GM04503 (cell line): ENCODE data around the gene TPMT.
"Not testable (repeated sequence)": the region's sequence is repeated elsewhere in the genome, so short reads cannot be mapped to it uniquely, and the experiment has no call there.

Source experiments
- DNase-seq: peaks from one replicate; pipeline ENCODE4 v3.0.0-alpha.2; 2012; ENCODE audit warnings: low read depth

Gene TPMT

DNA sequence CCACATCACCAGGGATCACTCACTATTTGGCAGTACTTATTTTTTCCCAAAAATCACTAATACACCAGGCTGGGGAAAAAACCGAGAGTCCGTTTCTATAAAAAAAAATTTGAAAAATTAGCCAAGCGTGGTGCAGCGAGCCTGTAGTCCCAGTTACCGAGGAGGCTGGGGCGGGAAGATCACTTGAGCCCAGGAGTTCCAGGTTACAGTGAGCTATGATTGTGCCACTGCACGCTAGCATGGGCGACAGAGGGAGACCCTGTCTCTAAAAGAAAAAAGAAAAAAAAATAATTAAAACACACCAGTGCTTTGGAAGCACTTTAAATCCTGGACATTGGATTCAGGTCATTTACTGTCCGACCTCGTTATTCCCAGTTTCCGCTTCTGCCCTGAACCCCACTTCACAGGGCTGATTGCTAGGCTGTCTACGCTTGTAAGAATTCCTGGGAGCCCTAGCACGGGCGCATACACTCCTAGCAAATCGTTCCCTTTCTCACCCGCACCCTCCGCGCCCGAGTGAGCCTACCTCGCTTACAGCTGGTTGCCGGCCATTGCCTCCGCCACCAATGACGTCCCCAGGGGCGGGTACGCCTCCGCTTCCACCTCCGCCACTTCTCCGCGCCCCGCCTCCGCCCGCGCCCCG is at the start of gene TPMT:
Gene TPMT (minus strand): TSS at position 571 of the 643 bp plus-strand sequence. CDS start 5,950 bp downstream, outside the sequence.
- DNase-seq = no peak

DNA sequence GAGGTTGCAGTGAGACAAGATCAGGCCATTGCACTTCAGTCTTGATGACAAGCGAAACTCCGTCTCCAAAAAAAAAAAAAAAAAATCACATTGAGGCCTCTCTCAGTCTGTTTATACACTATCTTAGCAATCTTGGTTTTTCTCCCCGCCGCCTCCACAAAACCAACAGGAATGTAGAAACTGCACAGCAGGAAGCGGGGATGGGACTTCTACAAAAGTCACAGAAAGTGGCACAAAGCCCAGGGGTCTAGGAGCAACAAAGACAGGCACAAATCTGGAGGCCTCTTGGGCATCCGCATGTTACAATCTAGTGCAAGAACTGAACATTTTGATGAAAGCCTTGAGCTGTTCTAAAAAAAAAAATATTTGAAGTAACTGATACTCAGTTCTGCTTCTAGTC is 48.9 kb upstream of the TPMT start:
- no peak for DNase-seq

DNA sequence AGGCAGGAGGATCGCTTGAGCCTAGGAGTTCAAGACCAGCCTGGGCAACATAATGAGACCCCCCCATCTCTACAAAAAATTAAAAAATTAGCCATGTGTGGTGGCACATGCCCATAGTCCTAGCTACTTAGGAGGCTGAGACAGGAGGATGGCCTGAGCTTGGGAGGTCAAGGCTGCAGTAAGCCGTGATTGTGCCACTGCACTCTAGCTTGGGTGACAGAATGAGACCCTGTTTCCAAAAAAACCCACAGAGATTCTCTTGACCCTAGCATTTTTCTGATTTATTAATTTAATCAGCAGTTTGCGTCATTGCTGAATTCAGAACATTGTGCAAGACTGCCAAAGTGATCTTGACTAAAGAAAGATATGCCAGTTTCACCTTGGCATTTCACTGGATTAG is 37.1 kb upstream of the TPMT start:
- DNase-seq = no peak

DNA sequence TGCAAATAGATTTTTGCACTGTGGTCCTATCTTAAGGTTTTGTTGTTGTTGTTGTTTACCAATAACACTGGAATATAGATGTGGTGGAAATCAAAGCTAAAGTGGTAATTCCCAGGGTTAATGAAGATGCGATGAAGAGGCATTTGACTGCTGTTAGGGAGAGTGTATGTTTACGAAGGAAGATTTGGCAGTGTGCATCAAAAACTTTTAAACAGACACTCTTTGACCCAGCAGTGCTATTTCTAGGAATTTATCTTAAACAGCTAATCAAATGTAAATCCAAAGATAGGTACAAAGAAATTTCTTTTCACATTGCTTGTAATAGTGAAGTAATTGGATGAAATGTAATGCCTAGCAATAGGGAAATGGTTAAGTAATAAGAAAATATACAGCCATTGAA is 34.3 kb upstream of the TPMT start:
- DNase-seq = no peak

DNA sequence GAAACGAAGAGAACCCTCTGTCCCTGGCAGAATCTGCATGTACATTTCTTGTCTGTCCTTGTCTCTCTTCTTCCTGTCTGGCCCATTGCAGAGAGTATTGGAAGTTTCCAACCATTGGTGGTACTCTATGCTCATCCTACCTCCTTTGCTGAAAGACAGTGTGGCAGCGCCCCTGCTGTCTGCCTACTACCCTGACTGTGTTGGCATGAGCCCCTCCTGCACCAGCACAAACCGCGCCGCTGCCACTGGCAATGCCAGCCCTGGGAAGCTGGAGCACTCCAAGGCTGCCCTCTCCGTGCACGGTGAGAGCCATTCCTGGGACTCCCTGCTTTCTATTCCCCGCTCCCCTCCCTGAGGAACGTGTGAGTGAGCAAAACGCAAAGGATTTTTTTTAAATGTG is 32.8 kb upstream of the TPMT start:
- DNase-seq = no peak

DNA sequence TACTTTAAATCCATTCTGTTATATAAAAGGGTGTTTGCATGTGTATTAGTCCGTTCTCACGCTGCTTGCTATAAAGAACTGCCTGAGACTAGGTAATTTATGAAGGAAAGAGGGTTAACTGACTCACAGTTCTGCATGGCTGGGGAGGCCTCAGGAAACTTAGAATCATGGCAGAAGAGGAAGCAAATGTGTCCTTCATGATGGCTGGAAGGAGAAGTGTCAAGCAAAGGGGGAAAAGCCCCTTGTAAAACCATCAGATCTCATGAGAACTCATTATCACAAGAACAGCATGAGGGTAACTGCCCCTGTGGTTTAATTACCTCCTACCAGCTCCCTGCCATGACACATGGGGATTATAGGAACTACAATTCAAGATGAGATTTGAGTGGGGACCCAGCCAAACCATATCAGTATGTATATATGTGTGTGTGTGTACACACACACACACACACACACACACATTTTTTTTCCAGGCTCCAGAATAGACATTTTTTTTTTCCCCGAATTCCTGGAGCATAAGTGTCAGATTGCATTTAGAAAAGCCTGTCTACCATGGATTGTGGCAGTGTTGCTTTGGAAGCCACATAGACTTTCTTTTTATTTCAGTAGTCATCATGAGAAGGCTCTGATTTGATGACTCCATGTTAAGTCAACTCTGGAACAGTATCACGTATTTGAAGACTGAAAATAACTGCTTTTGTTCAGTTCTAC is 31.8 kb upstream of the TPMT start:
- DNase-seq = no peak

DNA sequence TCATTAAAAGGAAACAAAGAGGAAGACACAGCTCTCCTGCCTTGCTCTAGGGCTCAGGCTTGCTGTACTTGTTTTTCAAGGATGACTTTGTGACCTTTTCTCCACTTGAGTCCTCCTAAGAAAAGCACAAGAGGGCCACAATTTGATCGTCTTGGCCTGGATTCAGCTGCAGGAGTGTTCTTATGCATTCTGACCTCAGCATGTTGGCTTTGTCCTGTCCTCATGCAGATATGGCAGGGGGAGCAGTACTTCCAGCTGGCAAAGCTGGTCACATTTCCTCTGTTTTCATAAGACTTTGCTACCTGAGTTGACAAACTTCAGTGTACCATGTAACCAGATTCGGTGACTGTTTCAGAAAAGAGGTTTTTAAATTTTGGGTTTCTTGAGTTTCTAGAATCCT is 31.2 kb upstream of the TPMT start:
- no peak for DNase-seq

DNA sequence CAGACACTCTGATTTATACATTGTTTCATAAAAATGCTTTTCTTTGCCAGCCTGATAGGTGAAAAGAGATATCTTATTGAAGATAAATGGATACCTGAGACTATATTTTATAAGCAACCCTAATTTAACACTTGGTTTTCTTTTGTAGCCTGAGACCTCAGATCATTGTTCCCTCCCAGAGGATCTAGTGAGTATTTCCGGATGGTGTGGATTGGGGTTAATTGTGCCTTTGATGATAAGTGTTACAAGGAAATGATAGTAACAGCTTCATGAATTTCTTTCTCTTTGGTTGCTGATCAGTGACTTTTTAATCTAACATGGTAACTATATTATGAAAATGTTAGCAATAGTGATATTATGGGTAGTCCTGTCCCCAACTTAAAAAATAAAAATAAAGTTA is 30.7 kb upstream of the TPMT start:
- no peak for DNase-seq

DNA sequence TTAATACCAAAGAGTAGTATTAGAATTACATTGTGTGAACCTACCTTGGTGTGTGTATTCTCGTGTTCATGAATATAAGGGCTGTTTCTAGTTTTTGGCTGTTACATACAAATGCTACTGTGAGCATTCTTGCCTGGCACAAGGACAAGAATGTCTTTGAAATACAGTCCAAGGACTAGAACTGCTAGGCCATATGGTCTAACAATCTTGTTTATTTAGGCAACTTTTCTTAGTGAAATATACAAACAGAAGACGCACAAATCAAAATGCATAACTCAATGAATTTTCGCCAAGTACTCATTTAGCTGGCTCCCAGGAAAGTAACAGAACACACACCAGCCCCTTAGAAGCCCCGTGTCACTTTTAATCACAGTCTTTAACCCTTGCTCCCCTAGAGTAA is 28.9 kb upstream of the TPMT start:
- no peak for DNase-seq

DNA sequence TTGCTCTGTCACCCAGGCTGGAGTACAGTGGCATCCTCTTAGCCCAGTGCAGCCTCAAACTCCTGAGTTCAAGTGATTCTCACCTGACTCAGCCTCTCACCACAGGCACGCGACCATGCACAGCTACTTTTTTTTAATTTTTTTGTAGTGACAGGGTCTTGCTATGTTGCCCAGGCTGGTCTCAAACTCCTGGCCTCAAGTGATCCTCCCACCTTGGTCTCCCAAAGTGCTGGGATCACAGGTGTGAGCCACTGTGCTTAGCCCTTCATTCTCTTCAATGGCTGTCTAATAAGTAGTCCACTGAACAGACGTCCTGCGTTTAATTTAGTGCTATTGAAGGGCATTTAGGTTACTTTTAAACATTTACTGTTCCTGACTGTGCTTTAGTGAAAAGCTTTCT is 27.7 kb upstream of the TPMT start:
- no peak for DNase-seq

DNA sequence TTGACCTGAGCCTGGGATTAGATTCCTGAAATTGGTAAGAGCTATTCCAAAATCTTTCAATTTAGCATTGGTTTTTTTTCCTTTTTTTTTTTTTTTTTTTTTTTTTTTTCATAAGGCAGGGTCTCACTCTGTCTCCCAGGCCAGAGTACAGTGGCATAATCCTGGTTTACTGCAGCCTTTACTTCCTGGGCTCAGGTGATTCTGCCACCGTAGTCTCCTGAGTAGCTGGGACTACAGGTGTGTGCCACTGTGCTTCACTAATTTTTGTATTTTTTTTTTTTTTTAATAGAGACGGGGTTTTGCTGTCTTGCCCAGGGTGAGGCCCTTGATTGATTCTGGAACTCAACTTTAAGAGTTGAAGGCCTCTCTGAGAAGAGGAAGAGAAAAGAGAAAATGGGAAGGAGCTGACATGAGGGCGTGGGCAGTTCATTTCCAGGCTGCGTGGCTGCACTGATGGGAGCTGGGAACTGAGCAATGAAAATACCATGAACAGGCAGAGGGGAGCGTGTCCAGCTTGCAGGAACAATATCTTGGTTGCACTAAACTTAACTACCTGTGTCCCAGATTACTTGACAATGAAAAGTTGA is 25.0 kb upstream of the TPMT start:
- no peak for DNase-seq

DNA sequence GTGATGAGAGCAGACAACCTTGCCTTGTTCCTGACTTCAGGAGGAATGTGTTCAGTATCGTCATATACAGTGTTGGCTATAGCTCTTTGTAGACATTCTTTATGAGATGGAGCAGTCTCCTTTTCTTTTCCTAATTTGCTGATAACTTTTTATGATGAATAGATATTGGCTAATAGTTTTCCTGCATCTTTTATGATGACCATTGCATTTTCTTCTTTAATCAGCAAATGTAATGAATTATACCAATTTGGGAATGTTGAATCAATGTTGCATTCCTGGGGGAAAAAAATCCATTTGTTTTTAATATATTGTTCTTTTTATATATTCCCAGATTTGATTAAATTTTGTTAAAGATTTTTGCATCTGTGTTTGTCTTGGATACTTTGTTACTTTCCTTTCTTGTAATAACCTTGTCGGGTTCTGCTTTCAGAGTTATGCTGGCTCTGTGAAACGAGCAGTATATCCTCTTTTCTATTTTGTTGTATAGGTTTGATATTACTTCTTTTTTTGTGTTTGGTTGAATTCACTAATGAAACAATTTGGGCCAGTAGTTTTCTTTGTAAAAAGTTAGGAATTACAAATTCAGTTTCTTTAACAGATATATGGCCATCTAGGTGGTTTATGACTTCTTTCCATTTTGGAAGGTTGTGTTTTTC is 24.2 kb upstream of the TPMT start:
- no peak for DNase-seq

DNA sequence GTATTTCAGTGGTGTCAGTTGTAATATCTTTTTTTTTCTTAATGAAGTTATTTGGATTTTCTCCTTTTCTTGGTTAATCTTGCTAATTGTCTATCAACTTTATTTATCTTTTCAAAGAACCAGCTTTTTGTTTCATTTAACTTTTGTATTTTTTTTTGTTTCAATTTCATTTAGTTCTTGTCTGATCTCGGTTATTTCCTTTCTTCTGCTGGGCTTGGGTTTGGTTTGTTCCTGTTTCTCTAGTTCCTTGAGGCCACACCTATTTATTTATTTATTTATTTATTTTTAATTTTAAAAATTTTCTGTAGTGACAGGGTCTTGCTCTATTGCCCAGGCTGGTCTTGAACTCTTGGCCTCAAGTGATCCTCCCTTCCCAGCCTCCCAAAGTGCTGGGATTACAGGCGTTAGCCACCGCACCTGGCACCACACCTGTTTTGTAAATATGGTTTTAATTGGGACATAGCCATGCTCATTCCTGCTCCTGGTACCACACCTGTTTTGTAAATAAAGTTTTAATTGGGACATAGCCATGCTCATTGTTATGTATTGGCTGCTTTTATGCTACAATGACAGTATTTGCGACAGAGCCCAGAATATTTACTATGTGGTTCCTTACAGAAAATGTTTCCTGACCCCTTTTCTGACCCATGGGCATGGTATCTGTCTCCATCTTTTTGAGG is 22.5 kb upstream of the TPMT start:
- DNase-seq = no peak

DNA sequence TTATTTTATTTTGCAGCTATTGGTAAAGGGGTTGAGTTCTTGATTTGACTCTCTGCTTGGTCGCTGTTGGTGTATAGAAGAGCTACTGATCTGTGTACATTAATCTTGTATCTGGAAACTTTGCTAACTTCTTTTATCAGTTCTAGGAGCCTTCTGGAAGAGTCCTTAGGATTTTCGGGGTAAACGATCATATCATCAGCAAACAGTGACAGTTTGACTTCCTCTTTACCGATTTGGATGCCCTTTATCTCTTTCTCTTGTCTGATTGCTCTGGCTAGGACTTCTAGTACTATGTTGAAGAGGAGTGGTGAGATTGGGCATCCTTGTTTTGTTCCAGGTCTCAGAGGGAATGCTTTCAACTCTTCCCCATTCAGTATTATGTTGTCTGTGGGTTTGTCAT is 21.3 kb upstream of the TPMT start:
- not testable (repeated sequence) for DNase-seq

DNA sequence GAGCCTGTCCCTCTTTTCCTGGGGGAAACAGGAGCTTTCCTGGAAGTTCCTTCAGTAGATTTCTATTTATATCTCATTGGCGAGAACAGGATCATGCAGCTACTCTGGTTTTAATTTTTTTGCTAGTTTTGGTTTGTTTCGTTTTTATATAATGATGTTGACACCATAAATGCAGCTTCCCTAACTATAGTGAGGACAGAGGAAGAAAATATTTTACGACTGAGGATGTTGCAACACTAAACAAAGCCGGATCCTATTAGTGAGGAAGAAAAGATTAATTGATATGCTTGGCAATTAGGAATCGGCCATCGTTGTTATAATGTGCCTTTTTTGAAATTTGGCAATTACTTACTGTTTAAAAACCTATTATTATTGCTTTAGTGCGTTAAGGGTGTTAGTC is 17.0 kb upstream of the TPMT start:
- no peak for DNase-seq

DNA sequence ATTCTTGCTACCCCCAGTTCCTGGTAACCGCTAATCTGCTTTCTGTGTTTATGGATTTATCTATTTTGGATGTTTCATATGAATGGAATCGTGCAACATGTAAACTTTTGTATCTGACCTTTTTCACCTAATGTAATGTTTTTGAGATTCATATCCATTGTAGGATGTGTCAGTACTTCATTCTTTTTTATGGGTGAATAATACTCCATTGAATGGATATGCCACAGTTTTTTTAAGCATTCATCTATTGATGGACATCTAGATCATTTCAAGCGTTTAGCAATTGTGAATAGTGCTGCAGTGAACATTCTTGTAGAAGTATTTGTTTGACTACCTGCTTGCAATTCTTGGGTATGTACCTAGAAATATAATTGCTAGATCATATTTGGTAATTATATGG is 13.4 kb upstream of the TPMT start:
- no peak for DNase-seq

DNA sequence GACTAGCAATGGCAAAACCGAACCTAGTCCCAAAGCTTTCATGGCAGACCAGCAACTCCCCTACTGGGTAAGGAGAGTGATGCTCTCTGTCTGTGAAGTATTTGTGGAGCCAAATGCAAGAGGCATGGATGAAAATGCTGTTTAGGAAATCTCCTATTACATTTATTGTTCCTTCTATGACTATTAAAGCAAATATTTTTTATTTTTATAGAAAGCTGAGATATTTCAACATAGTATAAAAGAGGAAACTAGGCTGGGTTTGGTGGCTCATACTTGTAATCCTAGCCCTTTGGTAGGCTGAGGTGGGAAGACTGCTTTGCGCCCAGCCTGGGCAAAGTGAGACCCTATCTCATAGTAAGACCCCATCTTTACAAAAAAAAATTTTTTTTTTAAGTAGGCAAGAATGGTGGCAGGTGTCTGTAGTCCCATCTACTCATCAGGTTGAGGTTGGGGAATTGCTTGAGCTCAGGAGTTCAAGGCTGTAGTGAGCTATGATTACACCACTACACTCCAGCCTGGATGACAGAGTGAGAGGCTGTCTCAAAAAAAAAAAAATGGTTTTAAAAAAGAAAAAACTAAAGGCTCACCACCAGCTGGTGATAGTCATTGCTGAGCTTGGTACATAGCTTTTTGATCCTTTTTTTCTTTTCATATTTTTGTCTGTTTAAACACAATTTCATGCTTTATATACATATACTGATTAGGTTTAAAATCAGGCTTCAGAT is 11.6 kb upstream of the TPMT start:
- DNase-seq = no peak

DNA sequence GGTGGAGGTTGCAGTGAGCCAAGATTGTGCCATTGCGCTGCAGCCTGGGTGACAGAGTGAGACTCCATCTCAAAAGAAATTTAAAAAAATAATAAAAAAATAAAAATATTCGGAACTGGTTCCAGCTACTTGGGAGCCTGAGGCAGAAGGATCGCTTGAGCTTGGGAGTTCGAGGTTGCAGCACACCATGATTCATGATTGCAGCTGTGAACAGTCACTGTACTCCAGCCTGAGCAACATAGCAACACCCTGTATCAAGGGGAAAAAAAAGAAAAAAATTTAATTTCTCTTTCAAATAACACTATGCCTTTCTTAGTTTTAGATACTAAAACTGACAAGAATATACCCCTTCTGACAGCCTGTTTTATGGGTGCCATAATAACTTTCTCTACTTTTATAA is 10.9 kb upstream of the TPMT start:
- no peak for DNase-seq

DNA sequence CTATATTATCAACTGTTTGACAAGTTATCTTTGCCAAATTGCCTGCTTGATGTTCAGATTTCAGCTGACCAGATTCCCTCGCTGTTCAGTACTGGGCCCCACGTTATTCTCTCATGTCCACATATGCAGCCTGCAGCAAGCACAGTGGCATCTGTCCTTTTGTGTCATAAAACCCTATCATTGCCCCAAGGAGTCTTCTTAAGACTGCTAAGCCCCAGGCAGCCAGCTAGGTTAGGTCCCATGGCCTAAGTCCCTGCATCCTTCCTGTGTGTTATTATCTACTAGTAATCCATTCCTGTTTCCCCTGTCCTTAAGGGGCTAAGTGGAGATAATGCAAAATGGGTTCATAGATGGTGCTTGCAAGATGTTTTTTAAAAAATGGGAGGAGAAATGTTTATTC is 7.5 kb upstream of the TPMT start:
- no peak for DNase-seq

DNA sequence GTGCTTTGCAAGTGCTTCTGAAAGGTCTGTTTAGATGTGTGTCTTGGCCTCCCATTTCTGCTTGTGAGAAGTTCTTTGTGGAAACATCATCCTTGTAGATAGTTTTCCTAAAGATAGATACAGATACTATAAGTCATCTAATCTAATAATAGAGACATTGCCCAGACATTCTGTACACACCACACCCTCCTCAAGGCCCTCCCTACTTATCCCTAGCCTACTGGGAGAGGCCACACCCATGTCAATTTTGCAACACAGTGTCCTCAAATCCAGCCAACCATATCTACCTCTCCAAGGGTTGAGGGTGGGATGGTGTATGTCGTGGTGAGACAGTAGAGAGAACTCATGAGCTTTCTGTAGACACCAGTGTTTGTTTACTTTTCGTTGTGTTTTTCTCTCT is 6.6 kb upstream of the TPMT start:
- no peak for DNase-seq

DNA sequence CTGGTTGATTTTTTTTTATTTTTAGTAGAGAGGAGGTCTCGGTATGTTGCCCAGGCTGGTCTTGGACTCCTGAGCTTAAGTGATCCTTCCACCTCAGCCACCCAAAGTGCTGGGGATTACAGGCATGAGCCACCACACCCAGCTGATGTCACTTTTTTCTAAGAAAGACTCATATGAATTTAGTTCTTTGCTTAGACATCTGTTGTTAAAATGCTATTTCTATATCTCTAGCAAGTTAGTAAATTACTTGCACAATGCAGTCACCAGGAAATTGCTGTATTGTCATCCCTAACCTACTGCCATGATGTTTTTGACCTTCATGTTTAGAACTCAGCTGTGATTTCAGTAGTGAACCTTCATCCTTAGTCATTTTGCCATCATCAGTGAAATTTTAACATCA is 6.0 kb upstream of the TPMT start:
- DNase-seq = no peak

DNA sequence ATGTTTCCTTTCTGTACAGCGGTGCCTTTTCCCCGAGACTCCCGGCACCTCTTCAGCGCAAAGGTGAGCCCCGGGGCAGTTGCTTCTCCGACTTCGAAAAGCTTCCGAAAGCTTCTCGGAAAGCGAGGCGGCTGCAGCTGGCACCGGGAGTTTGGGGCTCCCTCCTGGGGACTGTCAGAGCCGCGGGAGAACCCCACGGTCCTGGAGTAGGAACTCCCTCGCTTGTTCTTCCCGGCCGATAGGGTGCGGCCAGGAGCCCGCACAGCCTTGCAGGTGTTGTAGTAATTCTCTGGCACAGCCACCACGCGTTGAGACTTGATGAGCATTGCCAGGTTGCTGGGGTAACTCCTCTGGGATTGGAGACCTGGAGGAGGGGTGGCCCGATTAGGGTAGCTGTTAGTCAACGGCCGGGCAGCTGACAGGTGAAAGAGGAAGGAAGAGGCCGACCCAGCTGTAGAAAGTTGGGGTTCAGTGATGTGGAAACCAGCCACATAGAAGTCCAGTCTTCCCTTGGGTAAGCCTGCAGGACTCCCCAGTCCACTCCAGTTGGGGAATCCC is 1.1 kb upstream of the TPMT start:
- DNase-seq = no peak
